ENCODE measurements around the gene CTDSP2.

GRCh38 chr12:57783861-57784260, 62.7 kb downstream of the CTDSP2 start:
- TF ChIP-seq CTCF (IDR thresholded peaks at IDR 0.05) (no peak), POLR2A (IDR thresholded peaks at IDR 0.05) (no peak)
